ENCODE data around the gene C6orf118. TPM values are rescaled to one million over a fixed set of nuclear protein-coding genes. Genes with fewer than 3 reads are reported as not detected.

C6orf118 gene
- total RNA-seq, 6 experiments from 2014 or later: not detected

GRCh38 chr6:165321555-165322145 lies 12.2 kb upstream of the C6orf118 start:
- Histone ChIP-seq H3K27me3 (no peaks in the 10 kb centered on the region), H3K4me1 (no peaks in the 10 kb centered on the region), H3K4me3 (no peak overlapping the region), H3K27ac (no peak overlapping the region), H3K36me3 (no peaks in the 10 kb centered on the region), H3K9me3 (no peaks in the 10 kb centered on the region)
- no peak for ATAC-seq
- WGBS (ENCODE audit: insufficient coverage, low coverage, low lambda C conversion rate, missing lambda C conversion rate): no CpG with 5 or more reads among the region's 1 CpG
- DNase-seq: no peak
- TF ChIP-seq, protein P1, sequence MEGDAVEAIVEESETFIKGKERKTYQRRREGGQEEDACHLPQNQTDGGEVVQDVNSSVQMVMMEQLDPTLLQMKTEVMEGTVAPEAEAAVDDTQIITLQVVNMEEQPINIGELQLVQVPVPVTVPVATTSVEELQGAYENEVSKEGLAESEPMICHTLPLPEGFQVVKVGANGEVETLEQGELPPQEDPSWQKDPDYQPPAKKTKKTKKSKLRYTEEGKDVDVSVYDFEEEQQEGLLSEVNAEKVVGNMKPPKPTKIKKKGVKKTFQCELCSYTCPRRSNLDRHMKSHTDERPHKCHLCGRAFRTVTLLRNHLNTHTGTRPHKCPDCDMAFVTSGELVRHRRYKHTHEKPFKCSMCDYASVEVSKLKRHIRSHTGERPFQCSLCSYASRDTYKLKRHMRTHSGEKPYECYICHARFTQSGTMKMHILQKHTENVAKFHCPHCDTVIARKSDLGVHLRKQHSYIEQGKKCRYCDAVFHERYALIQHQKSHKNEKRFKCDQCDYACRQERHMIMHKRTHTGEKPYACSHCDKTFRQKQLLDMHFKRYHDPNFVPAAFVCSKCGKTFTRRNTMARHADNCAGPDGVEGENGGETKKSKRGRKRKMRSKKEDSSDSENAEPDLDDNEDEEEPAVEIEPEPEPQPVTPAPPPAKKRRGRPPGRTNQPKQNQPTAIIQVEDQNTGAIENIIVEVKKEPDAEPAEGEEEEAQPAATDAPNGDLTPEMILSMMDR (IDR thresholded peaks at IDR 0.05): no peak
- TF ChIP-seq POLR2A (IDR thresholded peaks at IDR 0.05): no peak
- intact Hi-C loops (cut with DNase I): no loop called here

DNA sequence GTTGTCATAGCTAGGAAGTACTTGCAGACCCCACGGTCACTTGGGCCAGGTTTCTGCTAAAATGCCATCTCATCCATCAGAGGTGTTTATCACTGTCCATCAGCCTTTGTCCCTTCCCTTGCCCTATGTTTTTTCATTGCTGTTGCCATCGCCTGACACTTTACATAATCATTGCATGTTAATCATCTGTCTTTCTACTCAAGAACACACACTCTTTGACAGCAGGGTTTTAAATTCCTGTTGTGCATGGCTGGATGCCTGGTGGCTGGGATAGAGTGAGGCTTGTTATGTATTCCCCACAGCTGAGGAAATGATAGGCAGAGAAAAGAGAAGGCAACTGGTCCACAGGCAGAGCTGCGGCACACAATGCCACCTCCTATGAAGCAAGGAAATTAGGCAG lies 11.7 kb upstream of the C6orf118 start:
- H3K36me3 ChIP-seq: no peaks in the 10 kb centered on the region
- DNase-seq (no peak), ATAC-seq (no peak)
- intact Hi-C loops (cut with DNase I): no loop called here
- TF ChIP-seq, protein P1 (IDR thresholded peaks at IDR 0.05): no peak
- no peak for TF ChIP-seq POLR2A (IDR thresholded peaks at IDR 0.05)
- no peaks in the 10 kb centered on the region for H3K9me3 ChIP-seq
- H3K27me3 ChIP-seq: no peaks in the 10 kb centered on the region
- no peak overlapping the region for H3K4me3 ChIP-seq
- WGBS (ENCODE audit: insufficient coverage, low coverage, low lambda C conversion rate, missing lambda C conversion rate): 40% methylated on average over 3 of the region's 3 CpGs
- no peak overlapping the region for H3K27ac ChIP-seq
- H3K4me1 ChIP-seq: no peaks in the 10 kb centered on the region

DNA sequence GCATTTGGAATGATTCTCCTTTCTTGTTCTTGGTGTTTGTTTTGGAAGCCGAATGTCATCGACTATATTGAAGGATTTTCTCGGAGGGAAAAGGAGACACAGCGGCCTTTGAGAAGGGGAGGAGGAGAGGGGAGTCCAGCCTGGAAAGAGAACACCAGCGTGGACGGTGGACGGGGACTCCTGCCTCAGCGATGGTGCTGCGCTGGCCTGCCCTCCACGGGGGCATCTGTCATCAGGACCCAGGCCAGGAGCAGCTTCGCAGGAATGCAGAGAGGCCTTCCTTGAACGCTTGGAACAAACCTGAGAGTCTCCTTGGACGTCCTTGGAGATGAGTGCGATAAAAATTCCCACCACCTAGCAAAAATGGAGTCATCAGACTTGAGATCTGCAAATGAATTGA lies 8.3 kb upstream of the C6orf118 start:
- Histone ChIP-seq H3K9me3 (no peaks in the 10 kb centered on the region), H3K27ac (no peak overlapping the region), H3K36me3 (no peaks in the 10 kb centered on the region), H3K4me3 (no peak overlapping the region), H3K4me1 (no peaks in the 10 kb centered on the region), H3K27me3 (no peaks in the 10 kb centered on the region)
- TF ChIP-seq, protein P1 (IDR thresholded peaks at IDR 0.05): no peak
- TF ChIP-seq POLR2A (IDR thresholded peaks at IDR 0.05): no peak
- DNase-seq: no peak
- intact Hi-C loops (cut with DNase I): no loop called here
- WGBS (ENCODE audit: insufficient coverage, low coverage, low lambda C conversion rate, missing lambda C conversion rate): no CpG with 5 or more reads among the region's 14 CpGs
- no peak for ATAC-seq

GRCh38 chr6:165306955-165307354 lies 2.5 kb downstream of the C6orf118 start:
- no peaks in the 10 kb centered on the region for H3K4me1 ChIP-seq
- no peak overlapping the region for H3K27ac ChIP-seq
- TF ChIP-seq POLR2A (IDR thresholded peaks at IDR 0.05): no peak
- TF ChIP-seq, protein P1 (IDR thresholded peaks at IDR 0.05): no peak
- H3K27me3 ChIP-seq: no peaks in the 10 kb centered on the region
- H3K4me3 ChIP-seq: no peak overlapping the region
- H3K9me3 ChIP-seq: no peaks in the 10 kb centered on the region
- 58% methylated on average over 3 of the region's 3 CpGs for WGBS (ENCODE audit: insufficient coverage, low coverage, low lambda C conversion rate, missing lambda C conversion rate)
- no peak for ATAC-seq
- H3K36me3 ChIP-seq: no peaks in the 10 kb centered on the region
- no peak for DNase-seq
- intact Hi-C loops (cut with DNase I): no loop called here

All from right lobe of liver (tissue), 6 donors.